Fibroblast of skin of left quadriceps (primary cell): ENCODE measurements around the gene EML1.
"Not testable (repeated sequence)": the region's sequence is repeated elsewhere in the genome, so short reads cannot be mapped to it uniquely, and the experiment has no call there.

Experiments
- DNase-seq, 2 experiments: peaks; one replicate each; pipeline ENCODE4 v3.0.0-alpha.2; 2013; ENCODE audit warnings: low read depth in 2 of 2

EML1 gene

GRCh38 chr14:99755629-99756603 is 37.3 kb upstream of the EML1 start:
- peak in 1 of 2 experiments; percentile 27 for DNase-seq

GRCh38 chr14:99756796-99757195 is 36.4 kb upstream of the EML1 start:
- DNase-seq: no peak

- DNase-seq: peak; percentile 87 to 88
Measured at GRCh38 chr14:99757331-99758070, 35.7 kb upstream of the EML1 start.

- peak; percentile 92 to 94 for DNase-seq
Measured at GRCh38 chr14:99758121-99758821, 34.9 kb upstream of the EML1 start.

- DNase-seq: no peak
Measured at GRCh38 chr14:99758872-99759545, 34.2 kb upstream of the EML1 start.

- DNase-seq: no peak
Measured at GRCh38 chr14:99759546-99759925, 33.7 kb upstream of the EML1 start.

- DNase-seq: no peak
Measured at GRCh38 chr14:99760817-99761216, 32.4 kb upstream of the EML1 start.

- not testable (repeated sequence) for DNase-seq
Measured at GRCh38 chr14:99762911-99763310, 30.3 kb upstream of the EML1 start.

- no peak for DNase-seq
Measured at GRCh38 chr14:99763527-99764221, 29.5 kb upstream of the EML1 start.

- DNase-seq: no peak
Measured at GRCh38 chr14:99764222-99764706, 28.9 kb upstream of the EML1 start.

GRCh38 chr14:99768381-99768780 is 24.8 kb upstream of the EML1 start:
- DNase-seq: no peak

GRCh38 chr14:99769123-99769522 is 24.1 kb upstream of the EML1 start:
- DNase-seq: no peak

- DNase-seq: no peak
Measured at GRCh38 chr14:99769799-99770198, 23.4 kb upstream of the EML1 start.

GRCh38 chr14:99772371-99773283 is 20.6 kb upstream of the EML1 start:
- DNase-seq: no peak

- DNase-seq: no peak
Measured at GRCh38 chr14:99773521-99774497, 19.4 kb upstream of the EML1 start.

GRCh38 chr14:99774556-99775307 is 18.5 kb upstream of the EML1 start:
- DNase-seq: peak; percentile 34 to 44

- no peak for DNase-seq
Measured at GRCh38 chr14:99775351-99775750, 17.9 kb upstream of the EML1 start.

- no peak for DNase-seq
Measured at GRCh38 chr14:99777951-99778350, 15.3 kb upstream of the EML1 start.
